ENCODE results near the gene TMEM145.

GRCh38 chr19:42272535-42272897 is 40.6 kb upstream of the TMEM145 start:
- TF ChIP-seq POLR2AphosphoS5 (IDR thresholded peaks at IDR 0.05; ENCODE audit: low read length) (no peak), CTCF (IDR thresholded peaks at IDR 0.05 in 2 of 3, conservative IDR thresholded peaks at IDR 0.05 in 1 of 3; ENCODE audit: control insufficient read depth in 2 of 3, extremely low read depth in 1 of 3, insufficient read depth in 1 of 3, low read depth in 3 of 3, low read length in 3 of 3) (no peak), HDAC2 (IDR thresholded peaks at IDR 0.05) (no peak), RBBP5 (conservative IDR thresholded peaks at IDR 0.05) (no peak), ETV6 (conservative IDR thresholded peaks at IDR 0.05 in 1 of 2, IDR thresholded peaks at IDR 0.05 in 1 of 2; ENCODE audit: borderline replicate concordance in 1 of 2, low read depth in 1 of 2) (no peak), MAX (IDR thresholded peaks at IDR 0.05; ENCODE audit: low read depth, low read length) (no peak), CREM (IDR thresholded peaks at IDR 0.05; ENCODE audit: low read depth) (no peak), HSF1 (IDR thresholded peaks at IDR 0.05; ENCODE audit: low read depth, low read length) (no peak), SMC3 (IDR thresholded peaks at IDR 0.05; ENCODE audit: borderline replicate concordance, low read length) (no peak), RB1 (IDR thresholded peaks at IDR 0.05; ENCODE audit: borderline replicate concordance) (no peak), NFIC (IDR thresholded peaks at IDR 0.05; ENCODE audit: low read depth, low read length) (no peak), BACH1 (IDR thresholded peaks at IDR 0.05; ENCODE audit: borderline replicate concordance) (no peak), SMAD1 (IDR thresholded peaks at IDR 0.05; ENCODE audit: low read depth, partially characterized antibody) (no peak), ZNF207 (IDR thresholded peaks at IDR 0.05; ENCODE audit: borderline replicate concordance) (no peak)

Measured in GM12878 (cell line).